ENCODE measurements around the gene OR4D6. TPM values are rescaled to one million over a fixed set of nuclear protein-coding genes. Genes with fewer than 3 reads are reported as not detected.
"Not testable (repeated sequence)": the region's sequence is repeated elsewhere in the genome, so short reads cannot be mapped to it uniquely, and the experiment has no call there.

Gene OR4D6
- total RNA-seq, 1 donor from 2014 or later: not detected

- H3K27me3 ChIP-seq: no peaks in the 10 kb centered on the region
- H3K27ac ChIP-seq: no peak within 1 kb of the TSS
- H3K4me1 ChIP-seq: no peaks in the 10 kb centered on the region
- no peaks in the 10 kb centered on the region for H3K36me3 ChIP-seq
- no peak for TF ChIP-seq CTCF (IDR thresholded peaks at IDR 0.05)
- H3K4me3 ChIP-seq: no peak within 1 kb of the TSS
- no peaks in the 10 kb centered on the region for H3K9me3 ChIP-seq
- DNase-seq (ENCODE audit: low spot score in 2 of 2): no peak
- intact Hi-C loops (cut with DNase I): no loop called here
Observed at GRCh38 chr11:59436169-59436568, 20.6 kb upstream of the OR4D6 start, which contains the start of gene OR5A1. TSS of gene OR5A1 (plus strand) at chr11:59436469. CDS start at chr11:59443169, 6,700 bp downstream.

GRCh38 chr11:59437770-59438169 is 19.0 kb upstream of the OR4D6 start:
- TF ChIP-seq CTCF (IDR thresholded peaks at IDR 0.05): no peak
- no peaks in the 10 kb centered on the region for H3K36me3 ChIP-seq
- no peak overlapping the region for H3K27ac ChIP-seq
- no peak for DNase-seq (ENCODE audit: low spot score in 2 of 2)
- no peaks in the 10 kb centered on the region for H3K9me3 ChIP-seq
- H3K4me1 ChIP-seq: no peaks in the 10 kb centered on the region
- no peaks in the 10 kb centered on the region for H3K27me3 ChIP-seq
- no peak overlapping the region for H3K4me3 ChIP-seq
- intact Hi-C loops (cut with DNase I): no loop called here

- DNase-seq (ENCODE audit: low spot score in 2 of 2); H3K36me3 ChIP-seq; H3K4me3 ChIP-seq; H3K4me1 ChIP-seq; H3K9me3 ChIP-seq; H3K27ac ChIP-seq; intact Hi-C loops (cut with DNase I); H3K27me3 ChIP-seq: not testable (repeated sequence)
Observed at GRCh38 chr11:59445624-59446023, 11.1 kb upstream of the OR4D6 start.

- DNase-seq (ENCODE audit: low spot score in 2 of 2): no peak
- no peak overlapping the region for H3K4me3 ChIP-seq
- no peaks in the 10 kb centered on the region for H3K36me3 ChIP-seq
- no peak for TF ChIP-seq CTCF (IDR thresholded peaks at IDR 0.05)
- H3K4me1 ChIP-seq: no peaks in the 10 kb centered on the region
- intact Hi-C loops (cut with DNase I): no loop called here
- H3K27ac ChIP-seq: no peak overlapping the region
- H3K27me3 ChIP-seq: no peaks in the 10 kb centered on the region
- peaks cover 0 to 8% of the 10 kb centered on the region in 2 donors for H3K9me3 ChIP-seq
Observed at GRCh38 chr11:59448484-59448883, 8.3 kb upstream of the OR4D6 start.

GRCh38 chr11:59459916-59460315 is 3.2 kb downstream of the OR4D6 start:
- no peak for TF ChIP-seq CTCF (IDR thresholded peaks at IDR 0.05)
- Histone ChIP-seq H3K27ac (no peak overlapping the region), H3K4me1 (no peaks in the 10 kb centered on the region), H3K36me3 (no peaks in the 10 kb centered on the region), H3K9me3 (no peaks in the 10 kb centered on the region), H3K4me3 (no peak overlapping the region), H3K27me3 (no peaks in the 10 kb centered on the region)
- intact Hi-C loops (cut with DNase I): no loop called here
- DNase-seq (ENCODE audit: low spot score in 2 of 2): no peak

- H3K36me3 ChIP-seq: no peaks in the 10 kb centered on the region
- H3K9me3 ChIP-seq: no peaks in the 10 kb centered on the region
- no peak for DNase-seq (ENCODE audit: low spot score in 2 of 2)
- no peaks in the 10 kb centered on the region for H3K27me3 ChIP-seq
- intact Hi-C loops (cut with DNase I): no loop called here
- no peaks in the 10 kb centered on the region for H3K4me1 ChIP-seq
- H3K27ac ChIP-seq: no peak overlapping the region
- H3K4me3 ChIP-seq: no peak overlapping the region
- no peak for TF ChIP-seq CTCF (IDR thresholded peaks at IDR 0.05)
Observed at GRCh38 chr11:59463190-59463641, 6.5 kb downstream of the OR4D6 start.

Measured in ascending aorta (tissue), 2 donors.